OCI-LY7 (cell line): ENCODE data around the gene CHD9. TPM values are rescaled to one million over a fixed set of nuclear protein-coding genes. Genes with fewer than 3 reads are reported as not detected.
A peak's percentile ranks its signal among the peaks of the same experiment; 100 is the strongest.

Experiments
- BruUV-seq: library from RNA; stranded (reverse); fragments of 400-500 nt; replicated peaks from 2 replicates; lab custom pipeline; 2021; lab: Mats Ljungman, UMichigan
- CTCF ChIA-PET: fragments of 300-600 bp; sonication (Branson Sonifier 250); formaldehyde crosslinking; loops from one replicate; lab custom pipeline; 2022; ENCODE audit warnings: antibody characterized with exemption; ENCODE audit not compliant: unreplicated experiment; lab: Charles Lee
- POLR2A ChIA-PET: fragments of 300-600 bp; sonication (Branson Sonifier 250); formaldehyde crosslinking; loops from one replicate; lab custom pipeline; 2022; ENCODE audit warnings: antibody characterized with exemption; lab: Charles Lee
- DNase-seq: peaks from one replicate; pipeline ENCODE4 v3.0.0-alpha.2; 2015; ENCODE audit warnings: low spot score
- H2AFZ ChIP-seq: fragments of 200-600 bp; sonication (generic), shearing (Covaris generic); 2 replicates; pipeline ENCODE4 v1.6.1; 2014; ENCODE audit warnings: mild to moderate bottlenecking, antibody characterized with exemption, low read length, moderate library complexity
- H3K27ac ChIP-seq: fragments of 200-600 bp; sonication (generic); 2 replicates; pipeline ENCODE4 v1.5.1; 2014; ENCODE audit warnings: mixed run types, low read depth, mild to moderate bottlenecking, moderate library complexity, low read length, inconsistent platforms; ENCODE audit not compliant: poor library complexity, severe bottlenecking
- H3K36me3 ChIP-seq: fragments of 200-600 bp; sonication (generic); 2 replicates; pipeline ENCODE4 v1.6.1; 2014; ENCODE audit warnings: mild to moderate bottlenecking, antibody characterized with exemption, low read length, moderate library complexity, mixed read lengths; ENCODE audit not compliant: insufficient read depth
- H3K4me1 ChIP-seq: fragments of 200-600 bp; sonication (generic); 2 replicates; pipeline ENCODE4 v1.5.1; 2014; ENCODE audit warnings: mild to moderate bottlenecking, low read length; ENCODE audit not compliant: insufficient read depth, poor library complexity, severe bottlenecking
- H3K4me2 ChIP-seq: fragments of 200-600 bp; sonication (generic); 2 replicates; pipeline ENCODE4 v1.6.1; 2014; ENCODE audit warnings: mild to moderate bottlenecking, low read length
- H3K4me3 ChIP-seq: fragments of 200-600 bp; sonication (generic); 2 replicates; pipeline ENCODE4 v1.5.1; 2014; ENCODE audit warnings: mild to moderate bottlenecking, low read depth, low read length; ENCODE audit not compliant: poor library complexity, severe bottlenecking
- H3K79me2 ChIP-seq: fragments of 200-600 bp; sonication (generic); 2 replicates; pipeline ENCODE4 v1.6.1; 2016; ENCODE audit warnings: low read depth, mild to moderate bottlenecking, low read length, moderate library complexity, mixed read lengths; ENCODE audit not compliant: insufficient read depth
- H3K9me2 ChIP-seq: fragments of 200-600 bp; sonication (generic); 2 replicates; pipeline ENCODE4 v1.6.1; 2016; ENCODE audit warnings: mild to moderate bottlenecking, low read length, mixed read lengths; ENCODE audit not compliant: insufficient read depth
- H3K9me3 ChIP-seq: fragments of 200-600 bp; sonication (generic); 2 replicates; pipeline ENCODE4 v1.6.1; 2014; ENCODE audit warnings: mild to moderate bottlenecking, mixed run types, low read length, mixed read lengths
- H4K20me1 ChIP-seq: fragments of 200-600 bp; sonication (generic); 2 replicates; pipeline ENCODE4 v1.6.1; 2014; ENCODE audit warnings: mild to moderate bottlenecking, antibody characterized with exemption, low read length, moderate library complexity, mixed read lengths; ENCODE audit not compliant: insufficient read depth
- CTCF ChIP-seq: fragments of 200-600 bp; sonication (generic); conservative IDR thresholded peaks from 2 replicates; pipeline ENCODE4 v1.5.1; 2014; ENCODE audit warnings: mild to moderate bottlenecking, antibody characterized with exemption, low read length, moderate library complexity, mixed read lengths
- EZH2phosphoT487 ChIP-seq: fragments of 200-600 bp; sonication (generic); IDR thresholded peaks from 2 replicates; pipeline ENCODE4 v1.6.1; 2018; ENCODE audit warnings: low read depth, borderline replicate concordance, mild to moderate bottlenecking, mixed run types, antibody characterized with exemption, low read length, moderate library complexity, mixed read lengths
- intact Hi-C: fragments of 100-400 bp; cut with micrococcal nuclease; formaldehyde crosslinking; loops from one replicate; pipeline ENCODE4 v1.10.0; 2022; ENCODE audit not compliant: unreplicated experiment
- total RNA-seq, 2 experiments: library from RNA; depleted of rRNA in 1 of 2; stranded (reverse); fragments of >200 nt in 1 of 2; shearing (Covaris generic) in 1 of 2; gene quantifications; 2 replicates each; pipeline ENCODE4 v1.2.3, GENCODE V29; 2014 to 2022

CHD9 gene
- total RNA-seq, 2 experiments from 2014 or later = 52.6 to 85.9 TPM

- peaks cover 94% of the 10 kb centered on the region for H3K79me2 ChIP-seq
- H3K27ac ChIP-seq = peak overlapping the region; percentile 94
- DNase-seq = no peak
- intact Hi-C loops = loop anchor here (10.0 kb wide), 1 partner anchor 1861 kb away; no protein-coding TSS in a partner anchor
- BruUV-seq = no TSS peak
- no peak for TF ChIP-seq EZH2phosphoT487
- no peak for TF ChIP-seq CTCF
- peak overlapping the region; percentile 57 for H3K4me2 ChIP-seq
- peaks cover 100% of the 10 kb centered on the region for H3K4me1 ChIP-seq
- H4K20me1 ChIP-seq = no peaks in the 10 kb centered on the region
- H3K9me3 ChIP-seq = no peaks in the 10 kb centered on the region
- ChIA-PET CTCF (interaction anchor here (0.6 to 1.9 kb wide), 4 partner anchors 16 to 38 kb away, joined by 3 to 6 read pairs (median 3); no protein-coding TSS in a partner anchor), POLR2A (interaction anchor here (0.6 to 1.9 kb wide), 7 partner anchors 8 to 373 kb away, joined by 3 to 9 read pairs (median 6); no protein-coding TSS in a partner anchor)
- H3K9me2 ChIP-seq = no peaks in the 10 kb centered on the region
- no peak overlapping the region for H2AFZ ChIP-seq
- H3K4me3 ChIP-seq = no peak overlapping the region
- peaks cover 23% of the 10 kb centered on the region; the same call in 1 of the 2 replicates for H3K36me3 ChIP-seq
Measured at GRCh38 chr16:53064081-53064578, 9.3 kb downstream of the CHD9 start.

GRCh38 chr16:53065461-53066061 lies 10.8 kb downstream of the CHD9 start:
- ChIA-PET CTCF (interaction anchor here (0.7 to 1.9 kb wide), 2 partner anchors 9 to 28 kb away, joined by 3 to 6 read pairs; no protein-coding TSS in a partner anchor), POLR2A (interaction anchor here (0.5 to 2.1 kb wide), 18 partner anchors 8 to 149 kb away, joined by 3 to 11 read pairs (median 4); no protein-coding TSS in a partner anchor)
- no TSS peak for BruUV-seq
- Histone ChIP-seq H3K36me3 (peaks cover 32% of the 10 kb centered on the region; the same call in 1 of the 2 replicates), H3K4me2 (peak overlapping the region; percentile 57), H4K20me1 (no peaks in the 10 kb centered on the region), H3K4me1 (peaks cover 100% of the 10 kb centered on the region), H3K27ac (peak overlapping the region; percentile 94), H3K9me2 (no peaks in the 10 kb centered on the region), H3K79me2 (peaks cover 94% of the 10 kb centered on the region), H3K9me3 (no peaks in the 10 kb centered on the region), H2AFZ (no peak overlapping the region; the same call in 1 of the 2 replicates), H3K4me3 (peak overlapping the region; percentile 12)
- TF ChIP-seq EZH2phosphoT487 = no peak
- no peak for DNase-seq
- intact Hi-C loops = loop anchor here (10.0 kb wide), 1 partner anchor 1859 kb away; no protein-coding TSS in a partner anchor

GRCh38 chr16:53067675-53068074 lies 12.9 kb downstream of the CHD9 start:
- BruUV-seq = no TSS peak
- H3K4me3 ChIP-seq = peak overlapping the region; percentile 46
- TF ChIP-seq EZH2phosphoT487 (no peak), CTCF (no peak)
- no peaks in the 10 kb centered on the region for H4K20me1 ChIP-seq
- H2AFZ ChIP-seq = no peak overlapping the region
- no peak for DNase-seq
- H3K9me2 ChIP-seq = no peaks in the 10 kb centered on the region
- H3K4me1 ChIP-seq = peaks cover 100% of the 10 kb centered on the region
- intact Hi-C loops = loop anchor here (10.0 kb wide), 1 partner anchor 1857 kb away; no protein-coding TSS in a partner anchor
- ChIA-PET CTCF (no interaction called here), POLR2A (interaction anchor here (0.9 to 1.6 kb wide), 4 partner anchors 9 to 67 kb away, joined by 3 to 8 read pairs (median 3); no protein-coding TSS in a partner anchor)
- H3K79me2 ChIP-seq = peaks cover 95% of the 10 kb centered on the region
- peaks cover 32% of the 10 kb centered on the region for H3K36me3 ChIP-seq
- H3K27ac ChIP-seq = peak overlapping the region; percentile 94
- no peaks in the 10 kb centered on the region for H3K9me3 ChIP-seq
- peak overlapping the region; percentile 76 for H3K4me2 ChIP-seq
